Measurements from ENCODE around the gene PER3.

Gene PER3

DNA sequence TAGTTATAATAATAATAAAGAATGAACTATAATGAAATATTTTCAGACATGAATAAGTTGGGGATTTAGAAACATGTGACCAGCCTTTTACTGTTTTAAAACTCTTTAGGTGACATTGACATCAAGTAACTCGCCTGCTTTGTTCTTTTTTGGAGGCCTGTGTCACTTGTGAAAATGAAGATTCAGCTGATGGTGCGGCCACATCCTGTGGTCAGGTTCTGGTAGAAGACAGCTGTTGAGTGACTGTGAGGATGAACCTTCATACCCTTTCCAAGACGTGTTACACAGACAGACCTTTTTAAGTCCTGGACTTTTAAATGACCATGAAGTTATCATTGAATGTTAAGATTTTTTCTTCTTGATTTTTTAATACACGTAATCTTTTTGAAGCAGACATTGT is 58.4 kb downstream of the PER3 start:
- Mint-ChIP-seq H3K27me3 (ENCODE audit: low read depth, poor library complexity) (no peaks in the 10 kb centered on the region), H3K36me3 (ENCODE audit: low read depth) (peaks cover 43% of the 10 kb centered on the region), H3K9me3 (peaks cover 39% of the 10 kb centered on the region), H3K4me1 (no peaks in the 10 kb centered on the region), H3K27ac (no peak overlapping the region), H3K4me3 (no peak overlapping the region)
- TF ChIP-seq, protein P1, sequence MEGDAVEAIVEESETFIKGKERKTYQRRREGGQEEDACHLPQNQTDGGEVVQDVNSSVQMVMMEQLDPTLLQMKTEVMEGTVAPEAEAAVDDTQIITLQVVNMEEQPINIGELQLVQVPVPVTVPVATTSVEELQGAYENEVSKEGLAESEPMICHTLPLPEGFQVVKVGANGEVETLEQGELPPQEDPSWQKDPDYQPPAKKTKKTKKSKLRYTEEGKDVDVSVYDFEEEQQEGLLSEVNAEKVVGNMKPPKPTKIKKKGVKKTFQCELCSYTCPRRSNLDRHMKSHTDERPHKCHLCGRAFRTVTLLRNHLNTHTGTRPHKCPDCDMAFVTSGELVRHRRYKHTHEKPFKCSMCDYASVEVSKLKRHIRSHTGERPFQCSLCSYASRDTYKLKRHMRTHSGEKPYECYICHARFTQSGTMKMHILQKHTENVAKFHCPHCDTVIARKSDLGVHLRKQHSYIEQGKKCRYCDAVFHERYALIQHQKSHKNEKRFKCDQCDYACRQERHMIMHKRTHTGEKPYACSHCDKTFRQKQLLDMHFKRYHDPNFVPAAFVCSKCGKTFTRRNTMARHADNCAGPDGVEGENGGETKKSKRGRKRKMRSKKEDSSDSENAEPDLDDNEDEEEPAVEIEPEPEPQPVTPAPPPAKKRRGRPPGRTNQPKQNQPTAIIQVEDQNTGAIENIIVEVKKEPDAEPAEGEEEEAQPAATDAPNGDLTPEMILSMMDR (IDR thresholded peaks at IDR 0.05), result no peak
- DNase-seq, result no peak

DNA sequence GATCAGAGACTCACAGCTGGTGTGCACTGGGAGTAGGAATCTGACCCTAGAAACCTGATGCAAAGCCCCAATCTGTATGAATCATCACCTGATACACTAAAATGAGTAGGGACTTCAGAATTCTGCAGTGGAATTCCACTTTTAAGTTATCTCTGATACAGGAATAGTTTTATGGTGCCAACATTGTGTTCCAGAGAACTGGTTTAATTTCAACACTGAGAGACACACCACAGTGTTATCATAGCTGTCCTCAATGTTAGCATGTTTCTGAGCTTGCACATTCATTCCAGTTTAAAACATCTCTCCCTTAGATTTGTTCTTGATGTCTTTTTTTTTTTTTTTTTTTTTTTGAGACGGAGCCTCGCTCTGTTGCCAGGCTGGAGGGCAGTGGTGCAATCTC is 61.7 kb downstream of the PER3 start:
- H3K27me3 Mint-ChIP-seq (ENCODE audit: low read depth, poor library complexity), result peaks cover 3% of the 10 kb centered on the region
- no peak overlapping the region for H3K4me3 Mint-ChIP-seq
- TF ChIP-seq, protein P1 (IDR thresholded peaks at IDR 0.05), result no peak
- no peak overlapping the region for H3K27ac Mint-ChIP-seq
- peaks cover 10% of the 10 kb centered on the region for H3K36me3 Mint-ChIP-seq (ENCODE audit: low read depth)
- H3K9me3 Mint-ChIP-seq, result peaks cover 7% of the 10 kb centered on the region
- DNase-seq, result no peak
- no peaks in the 10 kb centered on the region for H3K4me1 Mint-ChIP-seq

DNA sequence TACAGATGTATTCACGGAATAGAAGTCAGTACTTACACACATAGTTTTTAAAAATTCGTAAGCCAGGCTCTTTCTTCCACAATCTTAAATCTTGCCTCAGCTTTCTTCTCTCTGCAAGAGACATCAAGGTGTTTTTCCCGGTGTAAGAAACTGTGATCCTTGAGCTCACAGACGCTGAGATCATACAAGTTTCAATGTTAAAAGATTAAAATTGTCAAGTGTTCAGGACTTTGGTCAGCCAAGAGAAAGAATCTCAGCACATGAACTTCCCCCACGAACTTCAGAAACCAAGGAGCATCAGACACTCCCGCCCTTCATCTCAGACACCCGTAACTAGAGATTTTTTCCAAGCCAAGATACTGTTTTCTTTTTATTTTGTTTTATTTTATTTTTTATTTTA is 62.6 kb downstream of the PER3 start:
- H3K4me3 Mint-ChIP-seq, result no peak overlapping the region
- peaks cover 1% of the 10 kb centered on the region for H3K36me3 Mint-ChIP-seq (ENCODE audit: low read depth)
- TF ChIP-seq, protein P1 (IDR thresholded peaks at IDR 0.05), result no peak
- no peaks in the 10 kb centered on the region for H3K4me1 Mint-ChIP-seq
- H3K9me3 Mint-ChIP-seq, result no peaks in the 10 kb centered on the region
- H3K27ac Mint-ChIP-seq, result no peak overlapping the region
- no peak for DNase-seq
- H3K27me3 Mint-ChIP-seq (ENCODE audit: low read depth, poor library complexity), result peaks cover 5% of the 10 kb centered on the region

DNA sequence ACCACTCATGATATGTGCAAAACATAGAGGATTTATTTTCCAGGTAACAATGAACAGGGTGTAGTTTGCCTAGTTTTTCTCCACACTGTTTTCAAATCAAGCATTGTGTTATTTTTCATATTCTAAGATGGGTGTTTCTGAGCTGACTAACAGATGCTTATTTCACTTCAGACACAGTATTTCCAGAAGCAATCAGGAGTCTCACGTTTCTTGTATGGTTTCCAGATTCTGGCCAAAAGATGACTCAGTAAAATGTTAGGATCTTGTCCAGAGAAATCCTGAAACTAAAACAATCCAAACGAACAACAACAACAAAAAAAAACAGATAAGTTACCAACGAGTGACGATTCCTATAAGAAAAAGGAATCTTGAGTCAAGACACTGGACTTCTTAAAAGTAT is 63.5 kb downstream of the PER3 start:
- no peak for DNase-seq
- Mint-ChIP-seq H3K9me3 (no peaks in the 10 kb centered on the region), H3K4me1 (no peaks in the 10 kb centered on the region), H3K27ac (no peak overlapping the region), H3K4me3 (no peak overlapping the region), H3K36me3 (ENCODE audit: low read depth) (no peaks in the 10 kb centered on the region), H3K27me3 (ENCODE audit: low read depth, poor library complexity) (peaks cover 5% of the 10 kb centered on the region)
- TF ChIP-seq, protein P1 (IDR thresholded peaks at IDR 0.05), result no peak

DNA sequence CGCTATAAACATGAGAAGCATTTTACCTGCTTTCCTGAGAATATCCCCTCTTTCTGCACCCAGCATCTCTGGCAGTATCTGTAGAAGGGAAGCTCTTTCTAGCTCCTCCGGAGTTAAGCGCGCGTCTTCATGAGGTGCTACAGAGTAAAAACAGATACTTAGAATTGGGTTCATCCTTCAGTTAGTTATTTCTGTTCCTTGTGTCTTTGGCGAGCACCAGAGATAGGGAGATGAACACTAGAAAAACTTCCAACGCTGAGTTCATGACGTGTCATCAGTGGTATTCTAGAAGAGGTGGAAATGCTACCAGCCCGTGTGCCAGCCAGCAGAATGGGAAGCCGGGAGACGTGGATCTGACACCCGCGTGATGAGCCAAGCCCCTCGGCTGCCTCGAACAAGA is 66.7 kb downstream of the PER3 start:
- no peak for DNase-seq
- Mint-ChIP-seq H3K4me1 (peaks cover under 1% of the 10 kb centered on the region), H3K9me3 (no peaks in the 10 kb centered on the region), H3K4me3 (no peak overlapping the region), H3K27ac (no peak overlapping the region), H3K27me3 (ENCODE audit: low read depth, poor library complexity) (peaks cover 8% of the 10 kb centered on the region), H3K36me3 (ENCODE audit: low read depth) (no peaks in the 10 kb centered on the region)
- TF ChIP-seq, protein P1 (IDR thresholded peaks at IDR 0.05), result no peak

DNA sequence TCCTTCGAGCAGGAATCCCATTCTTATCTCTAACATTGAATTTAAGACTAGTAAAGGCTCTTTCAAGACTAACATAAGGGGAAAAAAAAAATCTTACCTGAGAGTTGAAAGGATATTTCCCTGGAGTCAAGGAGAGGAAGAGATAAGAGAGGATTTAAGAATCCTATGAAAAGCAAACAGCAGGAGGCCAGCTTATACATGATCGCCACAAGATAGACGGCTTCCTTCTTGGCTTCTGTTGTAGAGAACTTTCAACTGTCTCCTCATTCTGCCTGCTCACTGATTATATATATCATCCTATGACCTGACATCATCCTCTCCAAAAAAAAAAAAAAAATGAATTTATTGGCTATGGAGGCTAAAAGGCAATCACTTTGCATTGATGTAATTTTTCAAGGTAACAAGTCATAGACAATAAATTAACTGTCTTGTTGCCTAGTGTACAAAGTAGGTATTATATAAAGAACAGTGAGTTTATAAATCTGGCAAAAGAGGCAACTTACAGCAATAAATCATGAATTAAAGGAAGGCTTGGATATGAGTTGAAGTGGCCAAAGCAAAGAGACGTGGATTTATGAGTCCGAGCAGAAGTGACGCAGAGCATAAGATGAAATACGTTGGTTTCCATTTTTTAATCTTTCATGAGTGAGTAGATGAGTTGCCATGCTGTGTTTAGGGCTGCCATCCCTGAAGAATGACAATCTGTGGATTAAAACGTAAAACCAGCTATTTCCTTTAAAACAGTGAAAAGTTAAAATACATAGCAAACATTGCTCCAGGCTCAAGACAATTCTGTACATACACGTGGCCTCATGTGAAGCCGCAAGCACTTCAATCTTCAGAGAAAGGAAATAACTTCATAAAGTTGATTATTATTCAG is 69.0 kb downstream of the PER3 start, which contains the start of gene UTS2:
UTS2 (minus strand) TSS at position 262 of the 880 bp plus-strand sequence; CDS start at position 200, 62 bp downstream.
- no peak within 1 kb of the TSS for H3K27ac Mint-ChIP-seq
- no peak within 1 kb of the TSS for H3K4me3 Mint-ChIP-seq
- peaks cover 17% of the 10 kb centered on the region for H3K4me1 Mint-ChIP-seq
- TF ChIP-seq, protein P1 (IDR thresholded peaks at IDR 0.05), result no peak
- no peaks in the 10 kb centered on the region for H3K9me3 Mint-ChIP-seq
- DNase-seq, result no peak
- peaks cover 8% of the 10 kb centered on the region for H3K27me3 Mint-ChIP-seq (ENCODE audit: low read depth, poor library complexity)
- no peaks in the 10 kb centered on the region for H3K36me3 Mint-ChIP-seq (ENCODE audit: low read depth)

Data from nephron progenitor cell (in vitro differentiated cells).